Type B pancreatic cell (in vitro differentiated cells): ENCODE data around the gene PPP4R1. TPM values are rescaled to one million over a fixed set of nuclear protein-coding genes. Genes with fewer than 3 reads are reported as not detected.
A peak's percentile ranks its signal among the peaks of the same experiment; 100 is the strongest.

Source experiments
- DNase-seq: peaks from one replicate; pipeline ENCODE4 v3.0.0; 2021; ENCODE audit warnings: mixed read lengths; ENCODE audit not compliant: unreplicated experiment; ENCODE audit errors: extremely low spot score
- H3K27ac Mint-ChIP-seq: 2 replicates; pipeline ENCODE4 v1.8.0; 2021; ENCODE audit warnings: mild to moderate bottlenecking, mixed read lengths
- H3K27me3 Mint-ChIP-seq: 2 replicates; pipeline ENCODE4 v1.8.0; 2021; ENCODE audit warnings: mixed read lengths
- H3K36me3 Mint-ChIP-seq: 2 replicates; pipeline ENCODE4 v1.8.0; 2021; ENCODE audit warnings: mixed read lengths
- H3K4me1 Mint-ChIP-seq: one replicate; pipeline ENCODE4 v1.8.0; 2021; ENCODE audit warnings: mixed read lengths; ENCODE audit not compliant: unreplicated experiment
- H3K4me3 Mint-ChIP-seq: 2 replicates; pipeline ENCODE4 v1.8.0; 2021; ENCODE audit warnings: mild to moderate bottlenecking, mixed read lengths
- H3K9me3 Mint-ChIP-seq: 2 replicates; pipeline ENCODE4 v1.8.0; 2021; ENCODE audit warnings: mixed read lengths
- CTCF ChIP-seq: fragments of 200-600 bp; sonication (generic); conservative IDR thresholded peaks from 2 replicates; pipeline ENCODE4 v1.5.0; 2021; ENCODE audit warnings: antibody characterized with exemption, mild to moderate bottlenecking
- total RNA-seq: library from RNA; stranded (reverse); gene quantifications from 2 replicates; pipeline ENCODE4 v1.2.1, GENCODE V29; 2021; ENCODE audit warnings: low replicate concordance

Gene PPP4R1
- total RNA-seq, 1 donor from 2014 or later = 109 TPM

GRCh38 chr18:9597609-9598008, 16.8 kb downstream of the PPP4R1 start:
- Mint-ChIP-seq H3K4me3 (no peak overlapping the region), H3K4me1 (peaks cover 19% of the 10 kb centered on the region), H3K27me3 (no peaks in the 10 kb centered on the region), H3K36me3 (peaks cover 39% of the 10 kb centered on the region), H3K27ac (no peak overlapping the region), H3K9me3 (peaks cover 8% of the 10 kb centered on the region)
- no peak for TF ChIP-seq CTCF
- DNase-seq = no peak

GRCh38 chr18:9596843-9597526, 17.4 kb downstream of the PPP4R1 start:
- TF ChIP-seq CTCF = no peak
- no peak overlapping the region for H3K27ac Mint-ChIP-seq
- H3K9me3 Mint-ChIP-seq = peaks cover 8% of the 10 kb centered on the region
- peaks cover 42% of the 10 kb centered on the region for H3K36me3 Mint-ChIP-seq
- H3K4me3 Mint-ChIP-seq = no peak overlapping the region
- no peak for DNase-seq
- H3K27me3 Mint-ChIP-seq = no peaks in the 10 kb centered on the region
- H3K4me1 Mint-ChIP-seq = peaks cover 19% of the 10 kb centered on the region

DNA sequence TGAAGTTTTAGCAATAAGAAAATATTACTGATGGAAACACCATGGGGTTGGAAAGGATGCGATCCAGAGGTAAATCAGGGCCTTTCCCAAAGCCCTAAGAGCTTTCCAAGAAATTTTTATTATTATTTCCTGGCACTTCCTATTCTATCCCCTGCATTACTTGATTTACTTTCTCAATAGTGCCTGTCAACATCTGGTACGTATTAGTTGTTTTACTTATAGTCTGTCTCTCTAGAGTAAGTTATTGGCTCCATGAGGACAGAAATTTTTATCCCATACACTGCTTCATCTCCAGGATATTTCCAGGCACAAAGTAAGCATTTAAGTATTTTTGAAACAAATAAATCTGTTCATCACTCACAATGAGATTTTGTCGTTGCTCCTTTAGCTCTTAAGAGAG, 18.1 kb downstream of the PPP4R1 start:
- DNase-seq = no peak
- no peak for TF ChIP-seq CTCF
- H3K36me3 Mint-ChIP-seq = peaks cover 44% of the 10 kb centered on the region
- H3K9me3 Mint-ChIP-seq = peaks cover 8% of the 10 kb centered on the region
- peaks cover 19% of the 10 kb centered on the region for H3K4me1 Mint-ChIP-seq
- no peaks in the 10 kb centered on the region for H3K27me3 Mint-ChIP-seq
- no peak overlapping the region for H3K27ac Mint-ChIP-seq
- no peak overlapping the region for H3K4me3 Mint-ChIP-seq

DNA sequence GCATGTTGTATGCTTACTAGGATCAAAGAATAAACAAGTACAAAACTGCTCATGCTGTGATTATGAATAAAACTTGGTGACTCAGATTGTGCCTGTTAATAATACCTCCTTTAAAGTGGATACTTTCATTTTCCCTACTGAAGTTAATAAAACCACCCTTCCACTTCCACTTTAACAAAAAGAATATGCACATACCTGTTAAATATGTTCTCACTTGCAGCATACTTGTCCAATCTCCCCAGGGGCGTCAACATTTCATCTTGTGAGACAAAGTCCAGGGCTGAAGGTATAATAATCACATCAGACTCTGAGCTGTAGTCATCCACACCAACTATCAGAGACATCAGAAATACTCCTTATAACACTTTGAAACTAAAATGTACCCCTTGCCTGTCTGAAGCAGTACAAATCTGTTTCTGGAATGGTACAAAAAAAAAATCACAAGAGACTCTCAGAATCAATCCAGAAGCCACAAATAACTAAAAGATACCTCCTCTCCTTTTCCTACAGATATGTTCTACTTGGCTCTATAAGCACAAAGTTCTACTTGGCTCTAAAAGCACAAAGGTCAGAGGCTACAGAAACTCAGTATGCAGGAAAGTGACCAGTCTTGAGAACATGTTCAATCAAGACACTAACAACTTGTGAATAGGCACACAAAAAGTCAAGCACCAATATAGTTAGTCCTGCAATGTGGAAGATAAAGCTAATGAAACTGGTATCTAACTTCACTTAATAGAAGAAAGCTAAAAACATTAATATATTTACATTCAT, 19.3 kb downstream of the PPP4R1 start:
- DNase-seq = no peak

DNA sequence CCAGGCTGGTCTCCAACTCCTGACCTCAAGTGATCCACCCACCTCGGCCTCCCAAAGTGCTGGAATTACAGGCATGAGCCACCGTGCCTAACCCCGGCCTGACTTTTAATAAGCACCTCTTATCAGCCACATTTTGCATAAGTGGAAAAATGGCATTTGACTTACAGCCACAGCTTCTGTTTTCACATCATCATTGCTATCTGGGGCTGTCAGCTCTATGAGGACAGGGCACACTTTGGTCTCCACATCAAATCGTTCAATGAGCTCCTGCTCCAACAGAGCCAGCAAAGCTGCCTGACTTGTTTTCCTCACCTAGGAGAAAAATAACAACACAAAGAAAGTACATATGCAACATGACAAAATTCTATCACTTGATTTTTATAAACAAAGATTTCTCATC, 26.4 kb downstream of the PPP4R1 start:
- Mint-ChIP-seq H3K27me3 (no peaks in the 10 kb centered on the region), H3K36me3 (peaks cover 42% of the 10 kb centered on the region), H3K27ac (no peak overlapping the region), H3K4me1 (no peaks in the 10 kb centered on the region), H3K4me3 (no peak overlapping the region), H3K9me3 (no peaks in the 10 kb centered on the region)
- no peak for DNase-seq
- TF ChIP-seq CTCF = no peak

More for the DNA sequence above, 19.3 kb downstream of the PPP4R1 start:
- peaks cover 49% of the 10 kb centered on the region for H3K36me3 Mint-ChIP-seq
- peaks cover 8% of the 10 kb centered on the region for H3K9me3 Mint-ChIP-seq
- H3K27ac Mint-ChIP-seq = peak overlapping the region; percentile 16
- H3K27me3 Mint-ChIP-seq = no peaks in the 10 kb centered on the region
- TF ChIP-seq CTCF = no peak
- H3K4me3 Mint-ChIP-seq = peak overlapping the region; percentile 1
- H3K4me1 Mint-ChIP-seq = peaks cover 19% of the 10 kb centered on the region
